HCT116 (cell line): ENCODE data around the gene FCAMR. TPM values are rescaled to one million over a fixed set of nuclear protein-coding genes. Genes with fewer than 3 reads are reported as not detected.
A peak's percentile ranks its signal among the peaks of the same experiment; 100 is the strongest.

Experiments used
- ATAC-seq: fragments of 200-7000 bp; cut with Tn5 transposase; 2 replicates; pipeline ENCODE4 v1.9.1; 2020; ENCODE audit warnings: mild to moderate bottlenecking, moderate library complexity
- BruUV-seq: library from RNA; stranded (reverse); fragments of 400-500 nt; replicated peaks from 2 replicates; lab custom pipeline; 2021; lab: Mats Ljungman, UMichigan
- CTCF ChIA-PET: fragments of 300-600 bp; sonication (Branson Sonifier 250); formaldehyde crosslinking; loops from one replicate; lab custom pipeline; 2021; ENCODE audit warnings: antibody characterized with exemption; lab: Charles Lee
- POLR2A ChIA-PET: fragments of 300-600, 350-600 bp; sonication (Branson Sonifier 250); formaldehyde crosslinking; loops from one replicate; lab custom pipeline; 2021; ENCODE audit warnings: antibody characterized with exemption; lab: Charles Lee
- RAD21 ChIA-PET, 2 experiments: fragments of 300-600 bp; sonication (Branson Sonifier 250); formaldehyde crosslinking; loops; one replicate each; lab custom pipeline; 2023; ENCODE audit warnings: low total read pairs in 2 of 2; ENCODE audit not compliant: uncharacterized antibody in 2 of 2, unreplicated experiment in 2 of 2, low non-redundant PET in 1 of 2; lab: Charles Lee
- DNase-seq: peaks from one replicate; pipeline ENCODE4 v3.0.0-alpha.2; 2010; ENCODE audit warnings: low read depth, low spot score
- H2AFZ ChIP-seq: fragments of 200-600 bp; shearing (Covaris generic), sonication (generic); 2 replicates; pipeline ENCODE4 v1.6.1; 2017; ENCODE audit warnings: low read depth, mixed run types, mixed read lengths, antibody characterized with exemption, low read length; ENCODE audit not compliant: poor library complexity, severe bottlenecking
- H3K27ac ChIP-seq: 2 replicates; pipeline ENCODE4 v1.5.1; 2012; ENCODE audit warnings: low read depth, low read length
- H3K27me3 ChIP-seq: fragments of 200-600 bp; sonication (generic); 2 replicates; pipeline ENCODE4 v1.6.1; 2016; ENCODE audit warnings: mixed run types, low read length, mixed read lengths; ENCODE audit not compliant: insufficient read depth
- H3K36me3 ChIP-seq, 2 experiments: fragments of 200-500 bp in 1 of 2; fragments of 200-600 bp in 1 of 2; sonication (Bioruptor generic) in 1 of 2; sonication (generic) in 1 of 2; 2 replicates each; pipeline versions ENCODE4 v1.5.1 to v1.6.1; 2014 to 2016; ENCODE audit warnings: low read length in 2 of 2, inconsistent platforms in 1 of 2, mixed read lengths in 1 of 2, mixed run types in 1 of 2; ENCODE audit not compliant: insufficient read depth in 2 of 2, control insufficient read depth in 1 of 2
- H3K4me1 ChIP-seq, 2 experiments: fragments of 200-600 bp in 1 of 2; sonication (generic) in 1 of 2; 2 replicates each; pipeline versions ENCODE4 v1.5.1 to v1.6.1; 2012 to 2017; ENCODE audit warnings: low read length in 2 of 2, inconsistent platforms in 1 of 2, mild to moderate bottlenecking in 1 of 2, mixed read lengths in 1 of 2, mixed run types in 1 of 2, moderate library complexity in 1 of 2; ENCODE audit not compliant: insufficient read depth in 2 of 2, control insufficient read depth in 1 of 2
- H3K4me2 ChIP-seq: fragments of 200-600 bp; sonication (generic); 2 replicates; pipeline ENCODE4 v1.6.1; 2017; ENCODE audit warnings: mixed run types, low read length, mixed read lengths
- H3K4me3 ChIP-seq, 2 experiments: fragments of 200-600 bp in 1 of 2; sonication (generic) in 1 of 2; replicated peaks in 1 of 2; 2 replicates each; pipeline ENCODE4 v1.5.1; 2011 to 2016; ENCODE audit warnings: low read length in 2 of 2, control low read depth in 1 of 2, low read depth in 1 of 2, mild to moderate bottlenecking in 1 of 2, mixed read lengths in 1 of 2, mixed run types in 1 of 2
- H3K79me2 ChIP-seq: fragments of 200-600 bp; sonication (generic); 2 replicates; pipeline ENCODE4 v1.6.1; 2017; ENCODE audit warnings: mild to moderate bottlenecking, mixed run types, low read length, moderate library complexity, mixed read lengths; ENCODE audit not compliant: insufficient read depth
- H3K9ac ChIP-seq: fragments of 200-600 bp; sonication (generic); 2 replicates; pipeline ENCODE4 v1.6.1; 2016; ENCODE audit warnings: low read length, mixed read lengths
- H3K9me2 ChIP-seq: fragments of 200-600 bp; sonication (generic), shearing (Covaris generic); 2 replicates; pipeline ENCODE4 v1.6.1; 2017; ENCODE audit warnings: mixed run types, mild to moderate bottlenecking, moderate library complexity; ENCODE audit not compliant: insufficient read depth
- H3K9me3 ChIP-seq, 2 experiments: fragments of 200-500 bp in 1 of 2; fragments of 200-600 bp in 1 of 2; sonication (Bioruptor generic) in 1 of 2; sonication (generic) in 1 of 2; 2 replicates each; pipeline ENCODE4 v1.6.1; 2014 to 2017; ENCODE audit warnings: low read length in 2 of 2, mixed read lengths in 2 of 2, inconsistent platforms in 1 of 2, low read depth in 1 of 2, mild to moderate bottlenecking in 1 of 2, mixed run types in 1 of 2, moderate library complexity in 1 of 2; ENCODE audit not compliant: control insufficient read depth in 1 of 2, insufficient read depth in 1 of 2
- H4K20me1 ChIP-seq: fragments of 200-600 bp; sonication (generic), shearing (Covaris generic); 2 replicates; pipeline ENCODE4 v1.6.1; 2017; ENCODE audit warnings: mixed run types, mild to moderate bottlenecking, moderate library complexity; ENCODE audit not compliant: insufficient read depth
- CBX3 ChIP-seq: IDR thresholded peaks from 2 replicates; pipeline ENCODE4 v1.6.1; 2012; ENCODE audit warnings: low read depth
- EGR1 ChIP-seq: IDR thresholded peaks from 2 replicates; pipeline ENCODE4 v1.6.1; 2012; ENCODE audit warnings: low read depth
- ELF1 ChIP-seq: IDR thresholded peaks from 2 replicates; pipeline ENCODE4 v1.6.1; 2012; ENCODE audit warnings: low read depth, borderline replicate concordance
- EZH2 ChIP-seq: fragments of 200-600 bp; sonication (generic); IDR thresholded peaks from 2 replicates; pipeline ENCODE4 v1.6.1; 2017; ENCODE audit warnings: antibody characterized with exemption, mixed run types
- FOSL1 ChIP-seq: IDR thresholded peaks from 2 replicates; pipeline ENCODE4 v1.6.1; 2012; ENCODE audit warnings: low read depth
- JUND ChIP-seq: IDR thresholded peaks from 2 replicates; pipeline ENCODE4 v1.6.1; 2012
- POLR2A ChIP-seq: IDR thresholded peaks from 2 replicates; pipeline ENCODE4 v1.7.0; 2011; ENCODE audit warnings: borderline replicate concordance; ENCODE audit not compliant: insufficient read depth, insufficient read length; ENCODE audit errors: extremely low read depth
- POLR2AphosphoS5 ChIP-seq: IDR thresholded peaks from 2 replicates; pipeline ENCODE4 v1.6.1; 2011; ENCODE audit warnings: mild to moderate bottlenecking, low read depth, low read length, moderate library complexity
- RAD21 ChIP-seq: IDR thresholded peaks from 2 replicates; pipeline ENCODE4 v1.6.1; 2012; ENCODE audit warnings: low read depth, mild to moderate bottlenecking
- SIN3A ChIP-seq: IDR thresholded peaks from 2 replicates; pipeline ENCODE4 v1.6.1; 2012; ENCODE audit warnings: low read depth
- TCF7L2 ChIP-seq: IDR thresholded peaks from 2 replicates; pipeline ENCODE4 v1.7.0; 2011; ENCODE audit warnings: borderline replicate concordance, inconsistent platforms; ENCODE audit not compliant: insufficient read depth, insufficient read length; ENCODE audit errors: extremely low read depth
- ZFX ChIP-seq: fragments of 450-650 bp; IDR thresholded peaks from 2 replicates; pipeline ENCODE4 v1.6.1; 2017
- ZNF274 ChIP-seq: fragments of 200-500 bp; sonication (Bioruptor generic); IDR thresholded peaks from 2 replicates; pipeline ENCODE4 v1.6.1; 2014; ENCODE audit warnings: mild to moderate bottlenecking, low read depth, low read length, inconsistent platforms
- intact Hi-C: fragments of 100-400 bp; cut with micrococcal nuclease; formaldehyde crosslinking; loops from 2 replicates; pipeline ENCODE4 v1.10.0; 2022
- total RNA-seq: library from RNA; stranded (reverse); gene quantifications from one replicate; pipeline ENCODE4 v1.2.1, GENCODE V29; 2021; ENCODE audit not compliant: unreplicated experiment
- TF ChIP-seq, protein P1 (sequence below): IDR thresholded peaks from 2 replicates; pipeline ENCODE4 v1.6.1; 2012
- TF ChIP-seq, protein P2 (sequence below), 3 experiments: fragments of 200-600 bp in 1 of 3; sonication (generic) in 1 of 3; IDR thresholded peaks in 2 of 3; conservative IDR thresholded peaks in 1 of 3; 2 replicates each; pipeline ENCODE4 v1.5.1; 2012 to 2017; ENCODE audit warnings: low read depth in 2 of 3, low read length in 2 of 3, antibody characterized with exemption in 1 of 3, borderline replicate concordance in 1 of 3, control low read depth in 1 of 3, mild to moderate bottlenecking in 1 of 3, mixed read lengths in 1 of 3, mixed run types in 1 of 3, moderate library complexity in 1 of 3; ENCODE audit not compliant: insufficient read depth in 1 of 3
- TF ChIP-seq, protein P3 (sequence below): IDR thresholded peaks from 2 replicates; pipeline ENCODE4 v1.6.1; 2011; ENCODE audit warnings: mild to moderate bottlenecking, low read length, moderate library complexity; ENCODE audit not compliant: insufficient replicate concordance; ENCODE audit errors: extremely low read depth

Gene FCAMR
- total RNA-seq, 1 experiment from 2014 or later = not detected

DNA sequence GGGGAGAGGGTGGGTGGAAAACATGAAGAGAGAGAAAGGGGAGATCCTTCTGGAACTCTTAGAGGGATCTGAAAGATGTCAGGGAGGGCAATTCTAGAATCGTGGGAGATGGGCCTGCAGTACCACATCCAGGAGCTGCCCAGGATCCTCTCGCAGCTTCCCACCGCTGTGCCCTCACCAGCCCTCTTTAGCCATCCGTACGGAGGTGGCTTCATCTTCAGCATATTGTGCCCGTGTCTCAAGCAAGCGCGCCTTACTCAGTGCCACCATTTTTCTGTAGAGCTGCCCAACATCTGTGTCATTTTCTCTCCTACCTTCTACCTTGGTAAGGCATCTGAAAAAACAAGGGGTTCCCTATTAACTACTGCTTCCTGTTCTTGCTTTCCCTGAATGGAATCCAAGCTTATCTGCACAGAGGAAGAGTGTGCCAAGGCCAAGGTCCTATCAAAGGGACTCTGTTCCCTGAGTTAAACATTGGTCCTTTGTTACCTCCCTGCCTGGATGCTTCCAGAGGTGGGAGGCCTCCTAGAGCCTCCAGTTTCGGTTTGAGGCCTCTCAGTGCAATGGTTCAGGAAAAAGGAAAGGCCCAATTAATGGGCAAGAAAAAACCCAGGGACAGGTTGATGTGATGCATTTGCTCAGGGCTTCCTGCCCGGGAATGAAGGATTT lies 39.1 kb upstream of the FCAMR start (continued):
- no peak for TF ChIP-seq RAD21
- TF ChIP-seq ZFX = no peak
- no peak for TF ChIP-seq JUND
- no peak for TF ChIP-seq EZH2

DNA sequence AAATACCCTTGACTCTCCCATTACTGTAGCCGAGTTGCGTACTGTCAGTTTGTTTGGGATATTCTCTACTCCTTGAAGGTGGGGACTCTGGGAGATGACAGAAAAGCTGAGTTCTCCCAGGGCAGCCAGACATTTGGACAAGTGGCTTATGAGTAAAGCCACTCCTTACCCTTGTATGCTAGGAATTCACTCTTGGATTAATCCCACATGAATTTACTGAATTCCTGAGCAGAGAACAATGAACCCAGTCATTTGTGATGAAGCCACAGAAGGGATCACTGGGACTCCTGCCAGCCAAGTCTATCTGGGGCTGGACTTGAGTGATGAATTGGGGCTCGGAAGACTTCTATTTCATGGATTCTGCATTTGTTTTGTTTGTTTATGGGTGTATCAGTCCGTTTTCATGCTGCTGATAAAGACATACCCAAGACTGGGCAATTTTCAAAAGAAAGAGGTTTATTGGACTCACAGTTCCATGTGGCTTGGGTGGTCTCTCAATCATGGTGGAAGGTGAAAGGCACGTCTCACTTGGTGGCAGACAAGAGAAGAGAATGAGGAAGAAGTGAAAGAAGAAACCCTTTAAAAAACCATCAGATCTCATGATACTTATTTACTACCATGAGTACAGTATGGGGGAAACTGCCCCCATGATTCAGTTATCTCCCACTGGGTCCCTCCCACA lies 37.2 kb upstream of the FCAMR start:
- H3K27ac ChIP-seq = peak overlapping the region; percentile 56; the same call in 1 of the 2 replicates
- ChIA-PET RAD21 (no interaction called here), POLR2A (interaction anchor here (1.3 to 1.4 kb wide), 2 partner anchors 21 to 45 kb away, joined by 3 read pairs; partner anchors contain the start of gene PFKFB2), CTCF (interaction anchor here (1.0 to 2.3 kb wide), 2 partner anchors 18 to 36 kb away, joined by 3 to 5 read pairs; no protein-coding TSS in a partner anchor)
- H3K36me3 ChIP-seq = no peaks in the 10 kb centered on the region
- H3K4me2 ChIP-seq = peak overlapping the region; percentile 71
- no peaks in the 10 kb centered on the region for H3K79me2 ChIP-seq
- no peaks in the 10 kb centered on the region for H3K9me2 ChIP-seq
- H3K27me3 ChIP-seq = no peaks in the 10 kb centered on the region
- TSS peak; percentile 66 for BruUV-seq
- H4K20me1 ChIP-seq = no peaks in the 10 kb centered on the region
- H3K9me3 ChIP-seq = no peaks in the 10 kb centered on the region; a peak in 1 of 4 replicates
- peak; percentile 85 for DNase-seq
- peak overlapping the region in 1 of 2 experiments; percentile 33; a peak in 2 of 4 replicates for H3K4me3 ChIP-seq
- peak overlapping the region; percentile 40 for H2AFZ ChIP-seq
- peaks cover 25 to 73% of the 10 kb centered on the region in 2 experiments for H3K4me1 ChIP-seq
- H3K9ac ChIP-seq = peak overlapping the region; percentile 62
- peak; percentile 75 for ATAC-seq
- intact Hi-C loops = no loop called here
- no peak for TF ChIP-seq POLR2A
- peak; percentile 50; the same call in 1 of the 2 replicates for TF ChIP-seq FOSL1
- TF ChIP-seq ZFX = no peak
- TF ChIP-seq EGR1 = no peak
- TF ChIP-seq POLR2AphosphoS5 = peak; percentile 43; the same call in 1 of the 2 replicates
- TF ChIP-seq RAD21 = 0 out of 2 replicates have a peak, but pooled peaks have one; percentile 9
- peak; percentile 38; the same call in 1 of the 2 replicates for TF ChIP-seq JUND
- TF ChIP-seq, protein P1, sequence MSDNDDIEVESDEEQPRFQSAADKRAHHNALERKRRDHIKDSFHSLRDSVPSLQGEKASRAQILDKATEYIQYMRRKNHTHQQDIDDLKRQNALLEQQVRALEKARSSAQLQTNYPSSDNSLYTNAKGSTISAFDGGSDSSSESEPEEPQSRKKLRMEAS = peak; percentile 26; the same call in 1 of the 2 replicates
- TF ChIP-seq TCF7L2 = no peak
- TF ChIP-seq, protein P2, sequence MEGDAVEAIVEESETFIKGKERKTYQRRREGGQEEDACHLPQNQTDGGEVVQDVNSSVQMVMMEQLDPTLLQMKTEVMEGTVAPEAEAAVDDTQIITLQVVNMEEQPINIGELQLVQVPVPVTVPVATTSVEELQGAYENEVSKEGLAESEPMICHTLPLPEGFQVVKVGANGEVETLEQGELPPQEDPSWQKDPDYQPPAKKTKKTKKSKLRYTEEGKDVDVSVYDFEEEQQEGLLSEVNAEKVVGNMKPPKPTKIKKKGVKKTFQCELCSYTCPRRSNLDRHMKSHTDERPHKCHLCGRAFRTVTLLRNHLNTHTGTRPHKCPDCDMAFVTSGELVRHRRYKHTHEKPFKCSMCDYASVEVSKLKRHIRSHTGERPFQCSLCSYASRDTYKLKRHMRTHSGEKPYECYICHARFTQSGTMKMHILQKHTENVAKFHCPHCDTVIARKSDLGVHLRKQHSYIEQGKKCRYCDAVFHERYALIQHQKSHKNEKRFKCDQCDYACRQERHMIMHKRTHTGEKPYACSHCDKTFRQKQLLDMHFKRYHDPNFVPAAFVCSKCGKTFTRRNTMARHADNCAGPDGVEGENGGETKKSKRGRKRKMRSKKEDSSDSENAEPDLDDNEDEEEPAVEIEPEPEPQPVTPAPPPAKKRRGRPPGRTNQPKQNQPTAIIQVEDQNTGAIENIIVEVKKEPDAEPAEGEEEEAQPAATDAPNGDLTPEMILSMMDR (IDR thresholded peaks at IDR 0.05 in 2 of 3, conservative IDR thresholded peaks at IDR 0.05 in 1 of 3; ENCODE audit: borderline replicate concordance in 1 of 3, insufficient read depth in 1 of 3, low read depth in 2 of 3, low read length in 2 of 3) = no peak
- no peak for TF ChIP-seq SIN3A
- TF ChIP-seq ELF1 = no peak
- no peak for TF ChIP-seq ZNF274
- peak; percentile 45; the same call in 1 of the 2 replicates for TF ChIP-seq CBX3
- TF ChIP-seq, protein P3, sequence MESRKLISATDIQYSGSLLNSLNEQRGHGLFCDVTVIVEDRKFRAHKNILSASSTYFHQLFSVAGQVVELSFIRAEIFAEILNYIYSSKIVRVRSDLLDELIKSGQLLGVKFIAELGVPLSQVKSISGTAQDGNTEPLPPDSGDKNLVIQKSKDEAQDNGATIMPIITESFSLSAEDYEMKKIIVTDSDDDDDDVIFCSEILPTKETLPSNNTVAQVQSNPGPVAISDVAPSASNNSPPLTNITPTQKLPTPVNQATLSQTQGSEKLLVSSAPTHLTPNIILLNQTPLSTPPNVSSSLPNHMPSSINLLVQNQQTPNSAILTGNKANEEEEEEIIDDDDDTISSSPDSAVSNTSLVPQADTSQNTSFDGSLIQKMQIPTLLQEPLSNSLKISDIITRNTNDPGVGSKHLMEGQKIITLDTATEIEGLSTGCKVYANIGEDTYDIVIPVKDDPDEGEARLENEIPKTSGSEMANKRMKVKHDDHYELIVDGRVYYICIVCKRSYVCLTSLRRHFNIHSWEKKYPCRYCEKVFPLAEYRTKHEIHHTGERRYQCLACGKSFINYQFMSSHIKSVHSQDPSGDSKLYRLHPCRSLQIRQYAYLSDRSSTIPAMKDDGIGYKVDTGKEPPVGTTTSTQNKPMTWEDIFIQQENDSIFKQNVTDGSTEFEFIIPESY = no peak
